Measurements from ENCODE around the gene LRP1B.

GRCh38 chr2:141869572-141869971, 261.2 kb downstream of the LRP1B start:
- TF ChIP-seq CTCF (IDR thresholded peaks at IDR 0.05 in 4 of 5, conservative IDR thresholded peaks at IDR 0.05 in 1 of 5): no peak
- TF ChIP-seq POLR2A (IDR thresholded peaks at IDR 0.05): no peak
